ENCODE measurements around the gene SLC12A7. TPM values are rescaled to one million over a fixed set of nuclear protein-coding genes. Genes with fewer than 3 reads are reported as not detected.

Gene SLC12A7
- total and polyA plus RNA-seq, 9 of the 15 experiments (the other 6 are each of a cell fraction or from before 2014, with no cell fraction given) = 0.01 to 3.1 (median 0.56) TPM

GRCh38 chr5:1131726-1132125, 19.9 kb upstream of the SLC12A7 start (continued):
- 0 out of 2 replicates have a peak, but pooled peaks have one; percentile 8 for TF ChIP-seq SMAD3 (CRISPR knock-in tag; conservative IDR thresholded peaks at IDR 0.05)
- TF ChIP-seq PATZ1 (CRISPR knock-in tag; IDR thresholded peaks at IDR 0.05; ENCODE audit: borderline replicate concordance) = no peak
- TF ChIP-seq PHB (CRISPR knock-in tag; IDR thresholded peaks at IDR 0.05) = 0 out of 2 replicates have a peak, but pooled peaks have one; percentile 45
- TF ChIP-seq ZNF239 (CRISPR knock-in tag; IDR thresholded peaks at IDR 0.05) = peak; percentile 59
- no peak for TF ChIP-seq HBP1 (CRISPR knock-in tag; IDR thresholded peaks at IDR 0.05)
- TF ChIP-seq ZNF76 (CRISPR knock-in tag; IDR thresholded peaks at IDR 0.05; ENCODE audit: borderline replicate concordance) = peak; percentile 76; the same call in 1 of the 2 replicates
- TF ChIP-seq SUPT5H (IDR thresholded peaks at IDR 0.05) = no peak
- no peak for TF ChIP-seq MNT (conservative IDR thresholded peaks at IDR 0.05)
- peak; percentile 89 for TF ChIP-seq MEF2D (tag; conservative IDR thresholded peaks at IDR 0.05; ENCODE audit: low read depth)
- peak; percentile 86; the same call in 1 of the 2 replicates for TF ChIP-seq KLF6 (CRISPR knock-in tag; IDR thresholded peaks at IDR 0.05; ENCODE audit: borderline replicate concordance)
- no peak for TF ChIP-seq RNF2 (IDR thresholded peaks at IDR 0.05)
- peak; percentile 52; the same call in 1 of the 2 replicates for TF ChIP-seq ID3 (CRISPR knock-in tag; IDR thresholded peaks at IDR 0.05)
- peak; percentile 99 for TF ChIP-seq ID3 (tag; IDR thresholded peaks at IDR 0.05)
- peak; percentile 47; the same call in 1 of the 2 replicates for TF ChIP-seq IFI16 (CRISPR knock-in tag; IDR thresholded peaks at IDR 0.05)
- peak; percentile 62; the same call in 1 of the 2 replicates for TF ChIP-seq ZBTB9 (CRISPR knock-in tag; IDR thresholded peaks at IDR 0.05)
- no peak for TF ChIP-seq CBX3 (IDR thresholded peaks at IDR 0.05; ENCODE audit: borderline replicate concordance in 1 of 2, low read length in 2 of 2)
- TF ChIP-seq CHD2 (IDR thresholded peaks at IDR 0.05; ENCODE audit: low read depth, low read length) = no peak
- TF ChIP-seq TAF9B (IDR thresholded peaks at IDR 0.05; ENCODE audit: partially characterized antibody) = no peak
- TF ChIP-seq ATF4 (CRISPR knock-in tag; IDR thresholded peaks at IDR 0.05) = 0 out of 2 replicates have a peak, but pooled peaks have one; percentile 40
- TF ChIP-seq ZNF584 (CRISPR knock-in tag; IDR thresholded peaks at IDR 0.05; ENCODE audit: low read depth) = peak; percentile 90
- no peak for TF ChIP-seq ZNF717 (CRISPR knock-in tag; IDR thresholded peaks at IDR 0.05)

All from K562 (cell line).